Stimulated activated CD8-positive, alpha-beta memory T cell treated with anti-CD3 and anti-CD28 coated beads, Interleukin-2, amount 100 ng/mL, for 48 hours (primary cell): ENCODE data around the gene SKAP1.
"Not testable (repeated sequence)": the region's sequence is repeated elsewhere in the genome, so short reads cannot be mapped to it uniquely, and the experiment has no call there.

ENCODE experiments used
- DNase-seq, 2 donors: peaks; one replicate each; pipeline ENCODE4 v3.0.0-alpha.2; 2020; ENCODE audit warnings: low read depth in 2 of 2

SKAP1 gene

DNA sequence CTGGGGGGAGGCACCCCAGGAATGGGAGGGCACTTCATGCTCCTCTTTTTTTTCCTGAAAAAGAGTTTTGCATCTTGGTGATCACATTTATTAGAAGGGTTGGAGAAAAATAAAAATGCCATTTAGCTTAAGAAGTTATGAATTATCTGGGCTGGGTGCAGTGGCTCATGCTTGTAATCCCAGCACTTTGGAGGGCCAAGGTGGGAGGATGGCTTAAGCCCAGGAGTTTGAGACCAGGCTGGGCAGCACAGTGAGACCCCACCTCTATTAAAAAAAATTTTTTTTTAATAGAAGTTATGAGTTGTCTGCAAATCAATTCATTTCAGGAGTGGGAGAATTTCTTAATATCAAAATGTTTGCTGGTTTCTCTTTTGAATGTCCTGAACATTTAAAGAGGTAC, 219.0 kb downstream of the SKAP1 start:
- no peak for DNase-seq

DNA sequence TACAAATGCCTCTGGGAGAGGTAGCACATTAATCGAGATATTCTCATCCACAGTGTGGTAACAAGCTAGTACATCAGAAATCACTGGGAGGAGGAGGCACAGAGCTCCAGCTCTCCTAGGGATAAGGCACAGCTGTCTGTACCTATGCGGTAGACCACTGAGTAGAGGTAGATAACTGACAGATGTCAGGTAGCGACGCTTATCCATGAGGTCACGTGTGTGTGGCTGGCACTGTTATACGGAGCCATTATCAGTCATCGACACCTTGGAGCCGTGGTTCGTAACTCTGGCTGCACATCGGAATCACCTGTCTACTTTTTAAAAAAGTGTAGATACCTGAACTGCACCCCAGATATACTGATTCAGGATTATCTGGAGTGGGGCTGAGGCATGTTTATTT, 220.0 kb downstream of the SKAP1 start:
- DNase-seq, result no peak

DNA sequence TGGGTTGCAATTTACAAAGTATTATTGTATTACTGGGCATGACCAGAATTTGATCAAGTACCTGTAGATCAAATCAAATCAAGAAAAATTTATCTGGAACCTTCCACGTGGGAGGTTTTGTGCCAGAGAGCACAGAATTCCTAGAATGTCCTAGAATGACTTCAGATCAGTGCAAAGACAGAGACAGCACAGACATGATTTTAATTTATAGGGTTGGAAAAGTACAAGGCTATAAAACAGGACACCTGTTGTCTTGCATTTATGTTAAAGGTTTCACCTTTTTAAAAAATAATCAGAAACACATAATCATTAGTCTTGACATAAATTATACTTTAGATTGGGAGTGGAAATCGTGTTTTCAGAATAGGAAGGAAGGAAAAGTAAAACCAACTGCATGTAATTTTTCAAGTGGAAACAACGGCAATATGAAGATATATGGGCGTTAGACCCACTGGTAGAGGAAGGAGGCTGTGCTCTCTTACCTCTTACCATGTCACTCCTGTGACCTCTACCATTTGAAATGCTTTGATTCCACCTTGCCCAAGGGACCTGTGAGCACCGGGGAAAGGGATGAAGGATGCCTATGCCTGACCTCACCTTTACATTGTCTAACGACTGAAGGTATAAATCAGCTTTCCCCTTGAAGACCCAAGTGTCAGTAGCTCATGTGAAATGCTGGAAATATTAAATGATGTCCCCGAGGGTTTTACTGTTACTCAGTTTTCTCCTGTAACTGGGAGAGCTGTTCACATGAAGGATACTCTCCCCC, 222.1 kb downstream of the SKAP1 start:
- DNase-seq, result no peak

DNA sequence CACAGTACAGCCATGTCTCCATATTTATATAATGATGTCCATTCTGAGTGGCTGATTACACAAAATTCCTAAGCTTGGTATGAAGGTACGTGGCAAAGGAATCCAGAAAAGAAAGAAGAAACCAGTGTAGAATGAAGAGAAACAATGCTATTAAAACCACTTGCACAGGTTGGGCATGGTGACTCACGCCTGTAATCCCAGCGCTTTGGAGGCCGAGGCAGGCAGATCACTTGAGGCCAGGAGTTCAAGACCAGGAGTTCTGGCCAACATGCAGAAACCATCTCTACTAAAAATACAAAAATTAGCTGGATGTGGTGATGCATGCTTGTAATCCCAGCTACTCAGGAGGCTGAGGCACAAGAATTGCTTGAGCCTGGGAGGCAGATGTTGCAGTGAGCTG, 223.0 kb downstream of the SKAP1 start:
- DNase-seq, result not testable (repeated sequence)

DNA sequence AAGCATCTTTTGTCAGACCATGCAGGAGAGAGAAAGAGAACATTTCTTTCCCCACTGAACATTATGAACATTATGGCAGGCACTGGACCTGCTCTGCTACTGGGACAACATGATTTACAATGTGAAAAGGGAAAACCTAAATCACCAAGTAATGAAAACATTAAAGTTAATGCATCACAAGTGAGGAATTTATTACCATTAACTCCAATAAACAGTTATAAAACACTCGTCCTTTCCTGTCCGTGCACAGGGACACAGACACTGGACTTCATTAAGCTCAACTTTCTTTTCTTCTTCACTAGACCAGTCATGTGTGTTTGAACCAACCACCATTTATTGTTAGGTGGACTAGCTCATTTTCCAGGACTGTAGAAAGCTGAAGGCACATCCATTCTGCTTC, 227.1 kb downstream of the SKAP1 start:
- DNase-seq, result no peak

DNA sequence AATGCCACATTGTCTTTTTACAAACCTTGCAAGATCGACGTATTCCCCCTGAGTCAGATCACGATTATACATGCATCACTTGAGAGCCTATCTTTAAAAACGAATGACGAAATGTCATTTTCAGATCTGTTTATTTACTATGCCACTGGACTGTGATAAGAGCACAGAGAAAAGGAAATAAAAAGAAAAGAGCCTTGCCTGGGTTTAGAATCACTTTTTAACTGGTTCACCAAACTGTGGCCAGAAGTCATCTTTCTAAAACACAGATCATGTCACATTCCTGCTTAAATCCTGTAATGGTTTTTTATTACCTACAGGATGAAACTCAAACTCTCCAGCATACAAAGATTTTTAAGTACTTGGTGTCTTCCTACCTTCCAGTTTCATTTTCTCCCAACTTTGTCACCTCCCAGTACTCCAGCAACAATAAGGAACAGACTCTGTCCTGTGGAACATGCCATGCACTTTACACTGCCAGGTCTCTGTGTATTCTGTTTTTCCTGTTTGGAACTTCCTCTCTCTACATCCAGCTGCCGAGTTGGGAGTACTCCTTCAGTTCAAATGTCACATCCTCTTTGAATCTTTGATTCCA, 231.0 kb downstream of the SKAP1 start:
- no peak for DNase-seq

DNA sequence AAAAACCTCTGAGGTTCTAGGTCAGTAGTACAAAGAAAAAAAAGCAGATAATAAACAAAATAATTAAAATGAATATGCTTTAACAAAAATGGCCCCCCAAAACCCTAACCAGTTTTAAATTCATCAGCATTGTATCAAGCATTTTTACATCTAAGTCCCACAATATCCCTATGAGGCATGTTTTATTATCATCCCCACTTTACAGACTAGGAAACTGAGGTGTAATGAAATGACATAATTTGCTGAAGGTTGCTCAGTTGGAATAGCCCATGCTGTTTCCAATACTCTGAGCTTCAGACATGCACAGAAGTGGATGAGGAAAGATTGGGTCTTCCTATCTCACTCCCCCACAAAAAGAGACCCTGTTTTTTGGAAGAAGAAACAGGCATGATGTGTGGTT, 234.1 kb downstream of the SKAP1 start:
- no peak for DNase-seq

DNA sequence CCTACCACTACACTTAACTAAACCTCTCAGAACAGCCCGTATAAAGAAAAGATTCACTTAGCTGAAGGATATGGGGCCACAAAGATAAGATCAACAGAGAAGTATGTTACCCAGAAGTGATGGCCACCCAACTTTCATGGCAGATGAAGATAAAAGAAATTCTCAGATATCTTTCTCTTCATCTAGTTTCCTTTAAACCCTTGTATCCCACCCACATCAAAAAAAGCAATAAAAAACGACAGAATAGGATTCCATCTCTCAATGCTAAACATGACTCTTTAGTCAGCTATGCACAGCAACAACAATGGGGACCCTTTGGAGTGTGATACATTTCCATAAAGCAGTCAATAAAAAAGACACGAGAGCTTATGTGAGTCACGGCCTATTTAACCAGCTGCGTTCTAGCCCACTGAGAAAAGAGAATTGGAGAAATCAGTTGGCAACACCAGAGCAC, 235.9 kb downstream of the SKAP1 start:
- DNase-seq, result no peak

DNA sequence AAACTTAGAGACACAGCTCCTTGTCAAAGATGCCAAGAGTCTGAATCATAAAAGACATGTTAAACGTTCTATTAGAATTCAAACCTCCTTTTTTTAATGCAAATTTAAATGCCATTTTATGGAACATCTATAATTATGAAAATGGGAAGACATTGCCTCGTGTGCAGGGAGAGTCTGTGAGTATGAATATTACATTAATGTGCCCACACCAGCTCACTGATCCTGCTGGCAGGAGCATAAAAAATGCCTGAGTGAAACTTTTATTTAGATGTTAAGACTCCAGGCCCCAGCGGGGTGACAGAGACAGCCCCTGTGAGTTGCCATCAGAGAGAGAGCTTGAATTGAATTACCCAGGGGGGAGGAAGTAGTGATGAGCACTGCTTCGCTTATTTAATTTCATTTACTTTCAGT, 237.7 kb downstream of the SKAP1 start:
- DNase-seq, result no peak

DNA sequence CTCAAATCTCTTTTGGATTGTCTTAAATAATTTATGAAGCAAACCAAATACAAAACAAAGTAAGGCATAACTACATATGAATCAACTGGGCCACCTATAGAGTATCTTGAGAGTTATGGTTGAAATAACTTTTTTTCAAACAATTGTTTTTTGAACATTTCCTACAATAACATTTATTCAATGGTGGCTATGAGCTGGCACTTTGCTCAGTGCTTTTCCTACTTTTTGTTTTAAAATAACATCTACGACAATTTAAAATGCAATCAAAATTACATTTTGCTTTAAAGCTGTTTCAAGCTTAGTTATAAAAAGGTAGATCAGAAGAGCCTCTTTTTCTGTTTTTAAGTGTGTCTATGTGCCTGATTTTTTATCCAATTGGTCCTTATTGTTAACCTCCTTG, 238.7 kb downstream of the SKAP1 start:
- DNase-seq, result no peak

DNA sequence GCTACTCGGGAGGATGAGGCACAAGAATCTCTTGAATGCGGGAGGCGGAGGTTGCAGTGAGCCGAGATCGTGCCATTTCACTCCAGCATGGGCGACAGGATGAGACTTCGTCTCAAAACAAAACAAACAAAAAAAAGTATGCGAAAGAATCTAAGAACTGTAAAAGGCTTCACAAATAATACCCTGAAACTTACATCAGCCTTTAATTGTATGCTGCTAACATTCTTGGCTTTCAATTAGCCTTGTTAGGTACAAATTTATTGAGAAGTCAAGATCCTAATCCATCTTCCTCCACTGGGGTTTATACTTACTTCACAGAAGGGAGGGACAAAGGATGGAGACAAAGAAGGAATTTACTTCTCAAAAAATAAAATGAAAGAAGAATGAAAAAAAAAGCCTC, 239.1 kb downstream of the SKAP1 start:
- no peak for DNase-seq

DNA sequence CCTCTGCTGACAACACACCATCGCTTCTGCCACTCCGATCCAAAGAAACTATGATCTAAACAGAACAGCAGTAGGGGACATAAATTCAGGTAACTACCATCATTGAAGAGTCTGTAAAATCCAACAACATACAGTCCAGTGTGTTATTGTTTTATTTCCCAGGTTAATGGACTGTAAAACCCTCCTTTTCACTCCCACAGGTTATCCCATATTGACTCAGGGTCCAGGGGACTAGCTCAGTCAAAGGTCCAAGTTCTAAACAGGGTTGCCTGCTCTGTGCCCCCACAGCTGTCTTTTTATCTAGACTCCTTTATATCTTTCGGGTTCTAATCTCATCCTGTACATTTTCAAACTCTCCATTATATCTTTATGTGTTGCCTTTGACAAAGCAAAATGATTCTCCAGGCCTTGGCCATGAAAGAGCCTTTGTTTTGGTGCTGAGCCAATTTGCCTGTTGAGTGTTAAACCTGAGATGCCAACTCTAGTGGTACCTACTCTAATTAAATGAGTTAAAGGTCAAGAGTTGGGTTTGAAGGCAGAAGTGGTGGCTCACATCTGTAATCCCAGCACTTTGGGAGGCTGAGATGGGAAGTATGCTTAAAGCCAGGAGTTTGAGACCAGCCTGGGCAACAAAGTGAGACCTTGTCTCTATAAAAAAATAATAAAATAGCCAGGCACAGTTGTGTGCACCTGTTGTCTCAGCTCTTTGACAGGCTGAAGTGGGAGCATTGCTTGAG, 242.0 kb downstream of the SKAP1 start:
- no peak for DNase-seq

DNA sequence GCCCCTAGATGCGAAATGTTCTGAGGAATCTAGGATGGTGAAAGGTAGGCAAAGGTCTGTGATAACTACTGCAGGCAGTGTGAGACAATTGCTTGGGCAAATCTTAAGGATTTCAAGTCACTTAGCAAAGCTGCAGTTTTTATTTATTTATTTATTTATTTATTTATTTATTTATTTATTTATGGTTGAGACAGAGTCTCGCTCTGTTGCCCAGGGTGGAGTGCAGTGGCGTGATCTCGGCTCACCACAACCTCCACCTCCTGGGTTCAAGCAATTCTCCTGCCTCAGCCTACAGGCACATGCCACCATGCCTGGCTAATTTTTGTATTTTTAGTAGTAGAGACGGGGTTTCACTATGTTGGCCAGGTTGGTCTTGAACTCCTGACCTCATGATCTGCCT, 243.7 kb downstream of the SKAP1 start:
- DNase-seq, result not testable (repeated sequence)

DNA sequence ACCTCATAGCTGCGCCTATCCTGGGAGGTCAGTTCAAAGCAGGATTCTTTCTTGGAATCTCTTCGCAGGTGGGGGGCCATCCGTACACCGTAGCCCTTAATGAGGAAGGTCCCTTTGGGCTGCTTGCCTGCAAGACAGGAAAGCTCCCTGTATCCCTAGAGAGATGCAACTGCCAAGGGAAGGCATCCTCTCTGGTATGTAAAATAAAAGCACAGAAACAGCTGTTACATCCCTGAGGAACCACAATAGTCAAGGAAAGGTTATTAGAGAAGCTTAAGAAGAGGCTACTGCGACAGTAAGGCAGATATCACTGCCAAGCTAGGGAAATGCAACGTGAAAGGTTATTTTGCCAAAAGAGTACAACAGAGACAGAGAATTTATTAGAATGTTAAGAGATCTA, 245.3 kb downstream of the SKAP1 start:
- DNase-seq, result no peak

DNA sequence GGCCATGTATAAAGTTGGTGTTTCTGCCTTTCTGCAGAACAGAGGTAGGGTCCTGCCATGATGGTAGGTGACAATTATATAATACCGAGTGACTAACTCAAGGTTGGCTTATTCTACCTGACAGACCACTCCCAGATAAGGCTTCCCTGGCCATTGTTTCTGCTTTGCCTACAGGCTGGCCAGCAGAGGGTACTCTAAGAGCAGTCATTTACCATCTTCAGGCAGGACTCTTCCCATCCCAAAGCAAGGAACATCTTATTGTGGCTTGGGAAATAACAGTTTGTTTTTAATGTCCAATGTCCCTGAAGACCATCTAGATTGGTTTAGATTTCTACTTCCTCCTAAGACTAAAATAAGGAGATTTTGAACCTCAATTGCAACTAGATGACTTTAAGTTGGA, 248.4 kb downstream of the SKAP1 start:
- DNase-seq, result no peak

DNA sequence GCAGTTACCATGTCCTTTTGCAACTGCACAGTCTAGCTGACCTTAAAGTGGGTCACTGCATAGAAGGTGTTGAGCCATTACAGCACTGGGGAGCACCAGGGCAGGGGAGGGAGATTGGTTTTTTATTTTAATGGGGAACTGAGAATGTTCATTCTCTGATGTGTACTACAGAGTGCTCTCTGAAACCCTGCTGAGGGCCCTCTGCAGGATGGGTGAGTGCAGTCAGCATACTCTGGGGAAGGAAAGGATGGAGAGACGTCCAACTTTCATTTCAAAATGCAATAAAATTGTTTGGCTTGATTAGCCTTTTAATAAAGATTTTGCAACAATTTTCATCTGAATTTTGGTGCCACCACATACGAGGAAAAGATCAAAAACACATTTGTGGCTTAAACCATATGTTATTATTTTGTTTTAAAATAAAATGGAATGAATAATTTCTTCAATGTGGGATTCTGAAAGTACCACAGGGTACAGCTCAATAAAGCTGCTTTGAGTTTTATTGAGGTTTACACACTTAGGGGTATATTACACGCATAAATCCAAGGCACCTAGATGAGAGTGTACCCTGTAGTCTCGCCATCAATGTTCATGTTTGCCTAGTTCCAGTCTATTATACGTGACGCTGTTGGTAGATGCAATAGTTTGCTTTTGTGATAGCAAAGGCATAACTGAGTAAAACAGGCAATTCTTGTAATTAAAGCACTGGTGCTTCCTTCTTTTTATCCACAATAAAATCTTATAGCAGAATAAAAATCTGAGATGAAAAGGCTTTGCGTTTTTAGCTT, 249.0 kb downstream of the SKAP1 start:
- no peak for DNase-seq

DNA sequence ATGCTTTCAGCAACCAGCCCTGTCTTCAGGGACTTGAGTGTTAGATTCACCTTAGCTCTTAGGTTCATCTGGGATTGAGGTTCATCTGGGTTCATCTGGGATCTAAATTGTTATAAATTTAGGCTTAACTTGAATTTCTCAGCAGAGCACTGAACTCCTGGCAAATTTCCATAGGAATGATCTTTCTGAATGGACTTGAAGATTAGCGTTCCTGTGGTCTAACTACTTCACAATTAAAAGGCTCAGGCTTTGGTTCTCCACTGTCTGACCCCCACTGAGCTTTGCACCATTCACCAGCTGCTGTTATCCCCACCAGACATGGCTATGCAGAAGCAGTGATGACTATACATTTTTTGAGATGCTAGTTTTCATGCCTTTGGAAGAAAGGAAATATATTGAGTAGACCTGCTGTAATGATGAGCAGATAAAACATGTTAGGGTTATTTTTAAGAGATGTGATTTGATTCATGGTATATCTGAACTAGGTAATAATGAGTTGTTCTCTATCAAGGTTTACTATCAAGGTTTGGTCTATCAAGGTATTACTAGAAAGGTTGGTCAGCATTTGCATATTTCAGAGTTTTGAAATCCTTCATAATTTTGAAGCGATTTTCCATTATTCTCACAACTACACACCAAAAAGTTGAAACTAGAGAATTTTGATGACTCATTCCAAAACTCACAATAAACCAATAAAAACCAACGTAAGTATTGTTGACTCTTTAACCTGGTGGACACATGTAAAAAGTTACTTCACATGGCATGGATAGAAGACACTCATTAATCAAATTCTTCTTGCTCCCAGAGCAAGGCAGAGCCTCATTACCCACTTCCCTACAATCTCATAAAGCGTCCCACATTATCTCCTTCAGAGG, 250.7 kb downstream of the SKAP1 start:
- DNase-seq, result no peak

DNA sequence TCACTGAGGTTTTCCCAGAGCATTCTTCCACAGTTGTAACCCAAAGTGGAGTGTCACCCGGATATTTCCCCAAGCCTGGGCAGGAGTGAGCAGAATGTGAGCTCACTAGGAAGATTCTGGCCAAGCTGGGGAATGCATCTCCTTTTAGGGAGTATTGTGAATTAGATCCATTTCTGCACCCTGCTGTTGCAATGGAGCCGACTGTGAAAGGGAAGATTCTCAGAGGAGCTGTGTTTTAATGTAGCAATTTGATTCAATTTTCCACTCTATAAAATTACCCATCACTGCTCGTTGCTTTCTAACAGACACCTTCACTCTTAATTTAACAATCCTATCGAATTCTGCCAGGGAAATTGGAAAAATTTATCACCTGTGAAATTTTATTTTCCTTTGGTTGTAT, 251.7 kb downstream of the SKAP1 start:
- no peak for DNase-seq

DNA sequence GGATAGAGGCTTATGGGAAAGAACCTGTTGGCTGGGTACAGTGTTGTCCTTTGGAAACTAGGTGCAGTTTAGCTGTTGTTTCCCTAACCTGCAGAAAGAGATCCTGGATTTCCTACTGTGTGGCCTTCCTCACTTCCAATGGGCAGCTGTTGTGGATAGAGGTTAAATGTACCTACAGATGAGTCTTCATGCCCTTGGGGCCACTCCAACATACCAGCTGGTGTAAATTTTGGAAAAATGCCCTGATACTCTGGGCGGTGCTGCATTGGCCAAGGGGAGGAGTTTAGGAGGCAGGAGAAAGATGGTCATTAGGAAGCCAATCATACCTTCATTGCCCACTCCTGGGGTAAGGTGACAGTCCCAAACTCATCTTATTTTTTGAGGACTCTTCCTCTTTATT, 252.2 kb downstream of the SKAP1 start:
- no peak for DNase-seq

DNA sequence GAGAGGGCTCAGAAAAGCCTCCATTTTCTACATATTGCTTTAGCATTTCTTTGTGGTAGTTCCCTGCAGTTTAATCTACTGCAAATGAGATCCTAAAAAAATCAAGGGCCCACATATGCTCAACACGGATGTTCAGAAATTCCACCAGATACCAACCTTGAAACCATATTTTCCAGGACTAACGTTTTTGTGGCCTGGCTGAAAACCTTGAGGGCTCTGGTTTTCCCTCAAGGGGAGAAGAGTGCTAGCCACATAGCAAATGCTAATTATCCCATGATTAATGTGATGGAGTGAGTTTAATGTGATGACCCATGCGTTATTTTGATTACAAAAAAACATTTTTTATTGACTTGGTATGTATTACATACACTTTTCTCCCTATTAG, 253.6 kb downstream of the SKAP1 start:
- DNase-seq, result no peak
